Endothelial cell of umbilical vein (primary cell): ENCODE results near the gene FAM222A. TPM values are rescaled to one million over a fixed set of nuclear protein-coding genes. Genes with fewer than 3 reads are reported as not detected.

Experiments used
- BruUV-seq: library from RNA; stranded (reverse); fragments of 400-500 nt; replicated peaks from 2 replicates; lab custom pipeline; 2021; lab: Mats Ljungman, UMichigan
- CTCF ChIA-PET: fragments of 300-600, 350-600 bp; sonication (Branson Sonifier 250); formaldehyde crosslinking; loops from one replicate; lab custom pipeline; 2021; ENCODE audit warnings: antibody characterized with exemption, inconsistent platforms; lab: Charles Lee
- POLR2A ChIA-PET: fragments of 300-600, 350-600 bp; sonication (Branson Sonifier 250); formaldehyde crosslinking; loops from one replicate; lab custom pipeline; 2021; ENCODE audit warnings: antibody characterized with exemption, inconsistent platforms; lab: Charles Lee
- DNase-seq: peaks from one replicate; pipeline ENCODE4 v3.0.0-alpha.2; 2011; ENCODE audit warnings: low read depth, low spot score
- FAIRE-seq: peaks from 2 replicates; lab custom pipeline; 2011; peaks lifted over from hg19 to GRCh38; lab: Jason Lieb, UNC
- H2AFZ ChIP-seq: 2 replicates; pipeline ENCODE4 v1.6.0; 2012; ENCODE audit warnings: low read depth, low read length, control low read depth, inconsistent platforms
- H3K27ac ChIP-seq: 2 replicates; pipeline ENCODE4 v1.5.1; 2011; ENCODE audit warnings: low read depth, mild to moderate bottlenecking, control low read depth, low read length, moderate library complexity; ENCODE audit not compliant: insufficient read depth
- H3K27me3 ChIP-seq, 2 experiments: 2 replicates each; pipeline versions ENCODE4 v1.6.0 to v1.6.1; 2011; ENCODE audit warnings: low read length in 2 of 2, mixed read lengths in 1 of 2; ENCODE audit not compliant: control insufficient read depth in 2 of 2, insufficient read depth in 2 of 2
- H3K36me3 ChIP-seq, 2 experiments: 2 replicates in 1 of 2; 3 replicates in 1 of 2; pipeline ENCODE4 v1.5.1; 2011; ENCODE audit warnings: low read length in 2 of 2, mild to moderate bottlenecking in 1 of 2, moderate library complexity in 1 of 2; ENCODE audit not compliant: control insufficient read depth in 2 of 2, insufficient read depth in 2 of 2; ENCODE audit errors: extremely low read depth in 1 of 2
- H3K4me1 ChIP-seq: 3 replicates; pipeline ENCODE4 v1.5.1; 2011; ENCODE audit warnings: mild to moderate bottlenecking, low read length; ENCODE audit not compliant: control insufficient read depth, insufficient read depth; ENCODE audit errors: extremely low read depth
- H3K4me2 ChIP-seq: 2 replicates; pipeline ENCODE4 v1.6.1; 2011; ENCODE audit warnings: low read length, control low read depth, mixed read lengths; ENCODE audit not compliant: insufficient read depth
- H3K4me3 ChIP-seq, 3 experiments: fragments of 200-600 bp in 1 of 3; sonication (generic), shearing (Covaris generic) in 1 of 3; replicated peaks in 1 of 3; 2 replicates each; pipeline ENCODE4 v1.5.1; 2011 to 2016; ENCODE audit warnings: control low read depth in 3 of 3, low read length in 3 of 3, mild to moderate bottlenecking in 2 of 3, inconsistent platforms in 1 of 3, low read depth in 1 of 3, moderate library complexity in 1 of 3; ENCODE audit not compliant: insufficient read depth in 1 of 3
- H3K79me2 ChIP-seq: 2 replicates; pipeline ENCODE4 v1.6.0; 2012; ENCODE audit warnings: low read length, inconsistent platforms; ENCODE audit not compliant: control insufficient read depth, insufficient read depth
- H3K9ac ChIP-seq: replicated peaks from 2 replicates; pipeline ENCODE3; 2011; ENCODE audit warnings: low read length, control low read depth; ENCODE audit not compliant: insufficient read depth; ENCODE audit errors: extremely low read depth
- H3K9me1 ChIP-seq: replicated peaks from 3 replicates; pipeline ENCODE4 v1.6.0; 2011; ENCODE audit warnings: mild to moderate bottlenecking, low read length; ENCODE audit not compliant: control insufficient read depth, insufficient read depth; ENCODE audit errors: extremely low read depth
- H3K9me3 ChIP-seq: replicated peaks from 2 replicates; pipeline ENCODE4 v1.5.1; 2012; ENCODE audit warnings: low read length, inconsistent platforms; ENCODE audit not compliant: control insufficient read depth, insufficient read depth
- H4K20me1 ChIP-seq: replicated peaks from 2 replicates; pipeline ENCODE3; 2011; ENCODE audit warnings: mild to moderate bottlenecking, low read length; ENCODE audit not compliant: control insufficient read depth, insufficient read depth; ENCODE audit errors: extremely low read depth
- EZH2 ChIP-seq: IDR thresholded peaks from 2 replicates; pipeline ENCODE4 v1.6.1; 2012; ENCODE audit warnings: borderline replicate concordance, low read depth, mild to moderate bottlenecking, moderate library complexity, low read length, inconsistent platforms; ENCODE audit not compliant: severe bottlenecking
- FOS ChIP-seq: IDR thresholded peaks from 2 replicates; pipeline ENCODE4 v1.6.1; 2011; ENCODE audit warnings: mild to moderate bottlenecking, low read length, moderate library complexity, borderline replicate concordance; ENCODE audit not compliant: insufficient read depth
- GATA2 ChIP-seq: IDR thresholded peaks from 2 replicates; pipeline ENCODE4 v1.7.0; 2011; ENCODE audit warnings: low read depth, mild to moderate bottlenecking, moderate library complexity, mixed read lengths, low read length; ENCODE audit not compliant: insufficient read length, insufficient read depth
- JUN ChIP-seq: IDR thresholded peaks from 2 replicates; pipeline ENCODE4 v1.6.1; 2011; ENCODE audit warnings: borderline replicate concordance, low read depth; ENCODE audit not compliant: insufficient read length, insufficient read depth
- MYC ChIP-seq: IDR thresholded peaks from one replicate; pipeline ENCODE4 v1.6.1; 2011; ENCODE audit warnings: mild to moderate bottlenecking, low read depth, low read length
- POLR2A ChIP-seq: IDR thresholded peaks from 2 replicates; pipeline ENCODE4 v1.6.1; 2012; ENCODE audit warnings: low read depth, mild to moderate bottlenecking, control low read depth, low read length
- POLR2AphosphoS5 ChIP-seq: IDR thresholded peaks from 2 replicates; pipeline ENCODE4 v1.6.1; 2012; ENCODE audit warnings: low read depth, mild to moderate bottlenecking, control low read depth, low read length, moderate library complexity; ENCODE audit not compliant: insufficient read depth
- dilution Hi-C: fragments of 300-500 bp; cut with MboI; formaldehyde crosslinking; loops from one replicate; pipeline ENCODE4 v1.15.0; 2019; ENCODE audit warnings: low sequenced_read_pairs; ENCODE audit not compliant: extremely low pct_ligation_motif_present
- intact Hi-C: fragments of 100-400 bp; cut with micrococcal nuclease; formaldehyde crosslinking; loops from one replicate; pipeline ENCODE4 v1.10.0; 2022
- polyA plus RNA-seq, 4 experiments: library from polyadenylated mRNA; depleted of rRNA in 3 of 4; stranded (reverse) in 3 of 4; unstranded in 1 of 4; fragments of >200 nt; gene quantifications; 2 replicates each; pipeline versions ENCODE4 v1.2.1 to v1.2.3, GENCODE V29; 2011 to 2012; ENCODE audit warnings: missing spikeins in 1 of 4
- total RNA-seq: library from RNA; stranded (reverse); gene quantifications from 2 replicates; pipeline ENCODE4 v1.2.3, GENCODE V29; 2021
- TF ChIP-seq, protein P1 (sequence below): IDR thresholded peaks from 2 replicates; pipeline ENCODE4 v1.6.1; 2011; ENCODE audit not compliant: insufficient read depth, insufficient read length
- TF ChIP-seq, protein P2 (sequence below), 2 donors: IDR thresholded peaks; 1 replicate in 1 of 2; 2 replicates in 1 of 2; pipeline ENCODE4 v1.5.1; 2011; ENCODE audit warnings: low read length in 2 of 2, mild to moderate bottlenecking in 2 of 2, moderate library complexity in 2 of 2, control low read depth in 1 of 2, inconsistent platforms in 1 of 2, low read depth in 1 of 2; ENCODE audit not compliant: insufficient read depth in 1 of 2; ENCODE audit errors: extremely low read depth in 1 of 2

FAM222A gene
- total and polyA plus RNA-seq, 2 donors (not counting 3 experiments of a cell fraction or from before 2014, with no cell fraction given), result 0.62 to 1.7 TPM

DNA sequence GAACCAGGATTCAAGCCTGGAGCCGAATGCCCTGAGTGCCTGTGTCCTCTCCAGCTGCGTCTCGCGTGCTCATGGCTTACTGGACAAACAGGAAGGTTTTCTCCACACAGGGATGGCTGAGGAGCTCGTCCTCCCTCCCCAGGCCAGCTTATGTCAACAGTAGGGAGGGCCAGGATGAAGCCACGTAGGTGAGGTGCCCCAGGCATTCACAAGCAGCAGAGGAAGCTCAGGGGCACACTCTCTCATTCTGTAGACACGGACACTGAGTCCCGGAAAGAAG, 70.3 kb downstream of the FAM222A start:
- H3K4me2 ChIP-seq, result no peak overlapping the region
- no peak overlapping the region for H3K4me3 ChIP-seq
- ChIA-PET POLR2A (no interaction called here), CTCF (interaction anchor here (1.1 kb wide), 1 partner anchor 9 kb away, joined by 4 read pairs; no protein-coding TSS in a partner anchor)
- TF ChIP-seq POLR2A, result no peak
- TF ChIP-seq FOS, result no peak
- TF ChIP-seq JUN, result no peak
- TF ChIP-seq GATA2, result no peak
- TF ChIP-seq, protein P1, sequence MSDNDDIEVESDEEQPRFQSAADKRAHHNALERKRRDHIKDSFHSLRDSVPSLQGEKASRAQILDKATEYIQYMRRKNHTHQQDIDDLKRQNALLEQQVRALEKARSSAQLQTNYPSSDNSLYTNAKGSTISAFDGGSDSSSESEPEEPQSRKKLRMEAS, result no peak
- TF ChIP-seq POLR2AphosphoS5, result no peak
- TF ChIP-seq MYC, result no peak
- TF ChIP-seq, protein P2, sequence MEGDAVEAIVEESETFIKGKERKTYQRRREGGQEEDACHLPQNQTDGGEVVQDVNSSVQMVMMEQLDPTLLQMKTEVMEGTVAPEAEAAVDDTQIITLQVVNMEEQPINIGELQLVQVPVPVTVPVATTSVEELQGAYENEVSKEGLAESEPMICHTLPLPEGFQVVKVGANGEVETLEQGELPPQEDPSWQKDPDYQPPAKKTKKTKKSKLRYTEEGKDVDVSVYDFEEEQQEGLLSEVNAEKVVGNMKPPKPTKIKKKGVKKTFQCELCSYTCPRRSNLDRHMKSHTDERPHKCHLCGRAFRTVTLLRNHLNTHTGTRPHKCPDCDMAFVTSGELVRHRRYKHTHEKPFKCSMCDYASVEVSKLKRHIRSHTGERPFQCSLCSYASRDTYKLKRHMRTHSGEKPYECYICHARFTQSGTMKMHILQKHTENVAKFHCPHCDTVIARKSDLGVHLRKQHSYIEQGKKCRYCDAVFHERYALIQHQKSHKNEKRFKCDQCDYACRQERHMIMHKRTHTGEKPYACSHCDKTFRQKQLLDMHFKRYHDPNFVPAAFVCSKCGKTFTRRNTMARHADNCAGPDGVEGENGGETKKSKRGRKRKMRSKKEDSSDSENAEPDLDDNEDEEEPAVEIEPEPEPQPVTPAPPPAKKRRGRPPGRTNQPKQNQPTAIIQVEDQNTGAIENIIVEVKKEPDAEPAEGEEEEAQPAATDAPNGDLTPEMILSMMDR (IDR thresholded peaks at IDR 0.05; ENCODE audit: extremely low read depth in 1 of 2, insufficient read depth in 1 of 2, low read depth in 1 of 2, low read length in 2 of 2), result no peak
- TF ChIP-seq EZH2, result no peak
- no peaks in the 10 kb centered on the region for H3K9me3 ChIP-seq
- no peak for DNase-seq
- H3K9me1 ChIP-seq, result no peaks in the 10 kb centered on the region
- no peaks in the 10 kb centered on the region for H3K79me2 ChIP-seq
- no peaks in the 10 kb centered on the region for H3K4me1 ChIP-seq
- peaks cover 0 to 12% of the 10 kb centered on the region in 2 experiments for H3K36me3 ChIP-seq
- H3K27me3 ChIP-seq, result no peaks in the 10 kb centered on the region
- FAIRE-seq, result no peak
- no peaks in the 10 kb centered on the region for H4K20me1 ChIP-seq
- no peak overlapping the region for H3K9ac ChIP-seq
- intact Hi-C loops, result no loop called here
- dilution Hi-C loops, result no loop called here
- H2AFZ ChIP-seq, result no peak overlapping the region
- BruUV-seq, result no TSS peak
- no peak overlapping the region for H3K27ac ChIP-seq
